Measurements from ENCODE around the gene OSBPL10.

OSBPL10 gene

DNA sequence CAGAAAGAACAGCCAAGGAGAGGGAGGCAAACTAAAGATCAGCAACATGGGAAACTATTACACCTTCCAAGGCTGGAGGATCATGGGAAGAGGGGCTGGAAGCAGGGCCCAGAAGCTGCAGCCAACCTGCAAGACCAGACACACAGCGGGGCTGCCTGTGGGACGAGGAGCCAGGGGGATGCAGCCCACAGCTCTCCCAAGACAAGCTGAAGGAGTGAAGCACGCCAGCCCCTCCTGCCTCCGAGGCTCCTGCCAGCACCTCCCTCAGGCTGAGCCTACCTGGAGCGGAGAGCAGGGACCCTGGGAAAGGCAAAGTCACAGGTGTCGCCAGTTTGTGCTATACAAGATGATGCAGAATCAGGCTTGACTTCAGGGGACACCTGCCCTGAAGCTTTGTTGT lies 133.3 kb downstream of the OSBPL10 start:
- Histone ChIP-seq H3K4me1 (no peaks in the 10 kb centered on the region), H3K9me3 (no peaks in the 10 kb centered on the region), H3K36me3 (no peaks in the 10 kb centered on the region), H3K27me3 (no peaks in the 10 kb centered on the region), H3K4me3 (ENCODE audit: low read depth, low read length) (no peak overlapping the region)
- TF ChIP-seq, protein P1, sequence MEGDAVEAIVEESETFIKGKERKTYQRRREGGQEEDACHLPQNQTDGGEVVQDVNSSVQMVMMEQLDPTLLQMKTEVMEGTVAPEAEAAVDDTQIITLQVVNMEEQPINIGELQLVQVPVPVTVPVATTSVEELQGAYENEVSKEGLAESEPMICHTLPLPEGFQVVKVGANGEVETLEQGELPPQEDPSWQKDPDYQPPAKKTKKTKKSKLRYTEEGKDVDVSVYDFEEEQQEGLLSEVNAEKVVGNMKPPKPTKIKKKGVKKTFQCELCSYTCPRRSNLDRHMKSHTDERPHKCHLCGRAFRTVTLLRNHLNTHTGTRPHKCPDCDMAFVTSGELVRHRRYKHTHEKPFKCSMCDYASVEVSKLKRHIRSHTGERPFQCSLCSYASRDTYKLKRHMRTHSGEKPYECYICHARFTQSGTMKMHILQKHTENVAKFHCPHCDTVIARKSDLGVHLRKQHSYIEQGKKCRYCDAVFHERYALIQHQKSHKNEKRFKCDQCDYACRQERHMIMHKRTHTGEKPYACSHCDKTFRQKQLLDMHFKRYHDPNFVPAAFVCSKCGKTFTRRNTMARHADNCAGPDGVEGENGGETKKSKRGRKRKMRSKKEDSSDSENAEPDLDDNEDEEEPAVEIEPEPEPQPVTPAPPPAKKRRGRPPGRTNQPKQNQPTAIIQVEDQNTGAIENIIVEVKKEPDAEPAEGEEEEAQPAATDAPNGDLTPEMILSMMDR (IDR thresholded peaks at IDR 0.05; ENCODE audit: low read depth, low read length), result no peak
- no peak for DNase-seq

DNA sequence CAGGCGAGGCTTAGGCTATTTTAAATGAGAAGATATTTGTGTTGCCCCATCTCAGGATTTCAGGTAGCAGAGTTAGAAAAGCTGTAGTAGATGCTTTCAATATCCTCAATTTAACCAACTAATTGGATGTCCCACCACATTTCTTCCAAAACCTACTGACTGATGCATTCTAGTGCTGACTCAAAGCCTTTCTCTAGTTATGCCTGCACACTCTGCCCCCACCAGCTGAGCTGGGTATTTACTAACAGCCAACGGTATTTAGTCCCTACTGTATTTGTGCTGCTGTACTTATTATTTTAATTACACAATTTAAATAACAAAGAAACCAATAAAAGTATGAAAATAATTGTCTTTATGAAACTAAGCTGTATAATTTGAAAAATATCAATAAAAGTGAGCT lies 139.5 kb downstream of the OSBPL10 start:
- no peaks in the 10 kb centered on the region for H3K27me3 ChIP-seq
- TF ChIP-seq, protein P1 (IDR thresholded peaks at IDR 0.05; ENCODE audit: low read depth, low read length), result no peak
- no peaks in the 10 kb centered on the region for H3K9me3 ChIP-seq
- H3K4me3 ChIP-seq (ENCODE audit: low read depth, low read length), result no peak overlapping the region
- no peaks in the 10 kb centered on the region for H3K36me3 ChIP-seq
- DNase-seq, result no peak
- H3K4me1 ChIP-seq, result no peaks in the 10 kb centered on the region

DNA sequence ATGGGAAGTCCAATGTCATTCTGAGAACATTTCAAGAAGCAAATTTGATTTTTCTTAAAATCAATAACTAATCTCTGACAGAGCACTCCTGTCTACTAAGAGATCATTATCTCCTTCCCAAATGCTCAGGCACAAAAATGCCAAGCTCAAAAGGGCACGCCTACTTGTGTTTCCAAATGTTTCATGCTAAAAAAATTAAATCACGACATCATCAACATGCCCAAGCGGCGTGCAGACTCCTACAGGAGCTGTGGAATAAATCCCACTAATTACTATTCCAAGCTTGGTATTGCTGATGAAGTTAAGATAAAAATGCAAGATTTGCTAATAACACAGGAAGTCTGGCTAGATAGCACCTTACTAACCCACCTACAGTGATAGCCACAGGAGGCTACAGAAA lies 140.8 kb downstream of the OSBPL10 start:
- Histone ChIP-seq H3K36me3 (no peaks in the 10 kb centered on the region), H3K9me3 (no peaks in the 10 kb centered on the region), H3K27me3 (no peaks in the 10 kb centered on the region), H3K4me1 (no peaks in the 10 kb centered on the region), H3K4me3 (ENCODE audit: low read depth, low read length) (no peak overlapping the region)
- no peak for DNase-seq
- TF ChIP-seq, protein P1 (IDR thresholded peaks at IDR 0.05; ENCODE audit: low read depth, low read length), result no peak

DNA sequence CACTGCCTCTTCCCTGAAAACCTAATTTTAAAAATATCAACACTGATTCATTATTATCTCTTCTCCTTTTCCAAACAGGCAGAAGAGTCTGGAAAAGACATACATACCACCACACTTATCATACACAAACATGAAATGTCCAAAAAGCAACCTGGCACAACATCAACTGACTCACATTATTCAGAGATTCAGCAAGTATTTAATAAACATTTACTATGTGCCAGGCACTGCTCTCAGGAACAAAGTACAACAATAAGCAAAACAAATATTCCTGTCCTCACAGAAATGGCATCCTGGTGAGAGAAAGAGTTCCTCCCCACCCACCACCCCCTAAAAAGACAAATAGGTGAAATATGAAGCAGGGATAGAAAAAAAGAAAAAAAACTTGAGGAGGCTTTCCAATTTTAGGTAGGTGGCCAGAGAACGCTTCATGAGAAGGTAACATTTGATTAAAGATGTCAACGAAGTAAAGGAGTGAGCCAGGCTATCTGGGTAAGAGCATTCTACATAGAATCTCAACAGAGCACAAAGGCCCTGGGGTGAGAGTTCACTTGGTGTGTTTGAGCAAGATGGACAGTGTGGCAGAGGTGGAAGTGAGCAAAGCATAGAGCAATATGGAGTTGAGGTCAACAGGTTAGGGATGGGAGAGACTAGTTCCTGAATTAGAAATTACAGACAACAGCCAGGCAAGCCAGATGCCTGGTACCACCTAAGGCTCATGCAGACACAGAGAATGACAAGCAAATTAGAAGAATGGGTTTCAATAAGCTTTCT lies 141.7 kb downstream of the OSBPL10 start:
- Histone ChIP-seq H3K36me3 (no peaks in the 10 kb centered on the region), H3K9me3 (no peaks in the 10 kb centered on the region), H3K4me1 (no peaks in the 10 kb centered on the region), H3K4me3 (ENCODE audit: low read depth, low read length) (no peak overlapping the region), H3K27me3 (no peaks in the 10 kb centered on the region)
- no peak for DNase-seq
- TF ChIP-seq, protein P1 (IDR thresholded peaks at IDR 0.05; ENCODE audit: low read depth, low read length), result no peak

DNA sequence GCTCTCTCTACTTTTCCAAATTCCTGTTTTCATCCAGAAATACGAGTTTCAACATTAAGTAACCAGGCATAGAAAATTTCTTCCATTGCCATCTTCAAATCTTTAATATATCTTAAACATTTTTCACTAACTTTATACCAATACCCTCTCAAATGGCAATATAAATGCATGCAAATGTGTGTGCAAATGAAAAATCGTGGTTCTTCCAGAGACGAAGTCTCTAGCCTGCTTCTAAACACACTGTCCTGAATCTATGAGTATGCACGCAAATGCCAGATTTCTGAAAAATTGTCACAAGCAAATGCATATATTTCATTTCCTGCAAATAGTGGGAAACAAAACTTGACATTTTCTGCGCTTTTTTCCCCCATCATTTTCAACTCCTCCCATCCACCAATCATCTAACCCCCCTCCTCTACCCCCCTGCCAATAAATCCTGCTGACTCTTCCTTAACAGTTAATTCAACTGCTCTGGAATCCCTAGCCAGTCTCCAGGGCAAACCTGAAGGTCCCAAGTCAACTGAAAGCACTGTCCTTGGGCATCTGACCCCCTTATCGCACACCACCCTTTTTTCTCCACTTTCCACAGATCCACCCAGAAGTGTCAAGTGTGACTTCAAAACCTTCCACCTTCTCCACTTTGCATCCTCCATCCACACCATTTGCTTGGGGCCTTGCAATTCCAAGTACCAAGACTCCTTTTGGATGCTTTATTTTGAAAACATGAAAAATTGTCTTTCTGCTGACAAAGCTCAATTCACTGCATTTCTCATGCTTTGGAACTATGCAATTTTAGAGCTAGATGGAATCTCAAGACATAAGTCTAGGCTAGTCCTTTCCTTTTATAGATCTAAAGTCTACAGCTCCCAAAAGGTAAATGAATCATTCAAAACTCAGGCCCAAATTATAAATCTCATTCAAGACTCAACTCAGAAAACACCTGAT lies 144.7 kb downstream of the OSBPL10 start:
- Histone ChIP-seq H3K4me1 (no peaks in the 10 kb centered on the region), H3K9me3 (no peaks in the 10 kb centered on the region), H3K36me3 (no peaks in the 10 kb centered on the region), H3K27me3 (no peaks in the 10 kb centered on the region), H3K4me3 (ENCODE audit: low read depth, low read length) (no peak overlapping the region)
- TF ChIP-seq, protein P1 (IDR thresholded peaks at IDR 0.05; ENCODE audit: low read depth, low read length), result no peak
- no peak for DNase-seq

Data from BE2C (cell line).